Bronchial epithelial cell (primary cell): Measurements from ENCODE around the gene SELENOI. TPM values are rescaled to one million over a fixed set of nuclear protein-coding genes. Genes with fewer than 3 reads are reported as not detected.
A peak's percentile ranks its signal among the peaks of the same experiment; 100 is the strongest.

Source experiments
- DNase-seq: peaks from one replicate; pipeline ENCODE4 v3.0.0-alpha.2; 2010; ENCODE audit warnings: low read depth
- FAIRE-seq: peaks from 2 replicates; lab custom pipeline; 2011; peaks lifted over from hg19 to GRCh38; lab: Jason Lieb, UNC
- H3K27me3 ChIP-seq: 2 replicates; pipeline ENCODE4 v1.5.1; 2011; ENCODE audit warnings: low read length; ENCODE audit not compliant: control insufficient read depth, insufficient read depth
- H3K36me3 ChIP-seq: 2 replicates; pipeline ENCODE4 v1.5.1; 2011; ENCODE audit warnings: low read length; ENCODE audit not compliant: control insufficient read depth, insufficient read depth
- H3K4me3 ChIP-seq: 2 replicates; pipeline ENCODE4 v1.5.1; 2011; ENCODE audit warnings: mild to moderate bottlenecking, low read depth, low read length, control low read depth
- total RNA-seq: library from RNA; depleted of rRNA; stranded (reverse); fragments of >200 nt; gene quantifications from 2 replicates; pipeline ENCODE4 v1.2.1, GENCODE V29; 2014
- TF ChIP-seq, protein P1 (sequence below): IDR thresholded peaks from 2 replicates; pipeline ENCODE4 v1.5.1; 2011; ENCODE audit warnings: mild to moderate bottlenecking, moderate library complexity, low read length, control low read depth, inconsistent platforms; ENCODE audit not compliant: insufficient read depth, severe bottlenecking

The SELENOI gene
- total RNA-seq, 1 donor from 2014 or later = 32.6 TPM

- no peaks in the 10 kb centered on the region for H3K36me3 ChIP-seq
- TF ChIP-seq, protein P1, sequence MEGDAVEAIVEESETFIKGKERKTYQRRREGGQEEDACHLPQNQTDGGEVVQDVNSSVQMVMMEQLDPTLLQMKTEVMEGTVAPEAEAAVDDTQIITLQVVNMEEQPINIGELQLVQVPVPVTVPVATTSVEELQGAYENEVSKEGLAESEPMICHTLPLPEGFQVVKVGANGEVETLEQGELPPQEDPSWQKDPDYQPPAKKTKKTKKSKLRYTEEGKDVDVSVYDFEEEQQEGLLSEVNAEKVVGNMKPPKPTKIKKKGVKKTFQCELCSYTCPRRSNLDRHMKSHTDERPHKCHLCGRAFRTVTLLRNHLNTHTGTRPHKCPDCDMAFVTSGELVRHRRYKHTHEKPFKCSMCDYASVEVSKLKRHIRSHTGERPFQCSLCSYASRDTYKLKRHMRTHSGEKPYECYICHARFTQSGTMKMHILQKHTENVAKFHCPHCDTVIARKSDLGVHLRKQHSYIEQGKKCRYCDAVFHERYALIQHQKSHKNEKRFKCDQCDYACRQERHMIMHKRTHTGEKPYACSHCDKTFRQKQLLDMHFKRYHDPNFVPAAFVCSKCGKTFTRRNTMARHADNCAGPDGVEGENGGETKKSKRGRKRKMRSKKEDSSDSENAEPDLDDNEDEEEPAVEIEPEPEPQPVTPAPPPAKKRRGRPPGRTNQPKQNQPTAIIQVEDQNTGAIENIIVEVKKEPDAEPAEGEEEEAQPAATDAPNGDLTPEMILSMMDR = no peak
- H3K27me3 ChIP-seq = no peaks in the 10 kb centered on the region
- DNase-seq (no peak), FAIRE-seq (no peak)
- H3K4me3 ChIP-seq = no peak overlapping the region
These were observed 66.2 kb downstream of the SELENOI start for GRCh38 chr2:26412091-26412673.

- H3K27me3 ChIP-seq = no peaks in the 10 kb centered on the region
- no peak for FAIRE-seq
- TF ChIP-seq, protein P1 = no peak
- H3K36me3 ChIP-seq = no peaks in the 10 kb centered on the region
- H3K4me3 ChIP-seq = no peak overlapping the region
- DNase-seq = no peak
These were observed 68.4 kb downstream of the SELENOI start for GRCh38 chr2:26414311-26414710.

DNA sequence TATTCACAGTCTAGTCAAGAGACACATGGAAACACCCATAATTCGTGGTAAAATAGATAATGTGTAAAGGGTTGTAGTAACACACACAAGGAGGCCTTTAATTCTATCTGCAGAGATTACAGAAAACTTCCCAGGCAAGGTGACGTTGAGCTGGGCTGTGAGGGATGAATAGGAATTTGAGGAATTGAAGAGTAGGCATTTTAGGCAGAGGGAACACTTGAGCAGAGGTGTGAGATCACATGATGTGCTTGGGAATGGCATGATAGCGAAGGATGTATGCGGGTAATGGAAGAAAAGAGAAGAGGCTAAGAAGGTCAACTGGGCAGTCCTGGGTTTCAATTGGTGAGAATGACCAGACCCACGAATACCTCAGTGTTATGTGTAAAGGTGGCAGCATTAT, 76.0 kb downstream of the SELENOI start:
- DNase-seq (no peak), FAIRE-seq (no peak)
- Histone ChIP-seq H3K36me3 (no peaks in the 10 kb centered on the region), H3K4me3 (no peak overlapping the region), H3K27me3 (peaks cover 2% of the 10 kb centered on the region)
- TF ChIP-seq, protein P1 = no peak

DNA sequence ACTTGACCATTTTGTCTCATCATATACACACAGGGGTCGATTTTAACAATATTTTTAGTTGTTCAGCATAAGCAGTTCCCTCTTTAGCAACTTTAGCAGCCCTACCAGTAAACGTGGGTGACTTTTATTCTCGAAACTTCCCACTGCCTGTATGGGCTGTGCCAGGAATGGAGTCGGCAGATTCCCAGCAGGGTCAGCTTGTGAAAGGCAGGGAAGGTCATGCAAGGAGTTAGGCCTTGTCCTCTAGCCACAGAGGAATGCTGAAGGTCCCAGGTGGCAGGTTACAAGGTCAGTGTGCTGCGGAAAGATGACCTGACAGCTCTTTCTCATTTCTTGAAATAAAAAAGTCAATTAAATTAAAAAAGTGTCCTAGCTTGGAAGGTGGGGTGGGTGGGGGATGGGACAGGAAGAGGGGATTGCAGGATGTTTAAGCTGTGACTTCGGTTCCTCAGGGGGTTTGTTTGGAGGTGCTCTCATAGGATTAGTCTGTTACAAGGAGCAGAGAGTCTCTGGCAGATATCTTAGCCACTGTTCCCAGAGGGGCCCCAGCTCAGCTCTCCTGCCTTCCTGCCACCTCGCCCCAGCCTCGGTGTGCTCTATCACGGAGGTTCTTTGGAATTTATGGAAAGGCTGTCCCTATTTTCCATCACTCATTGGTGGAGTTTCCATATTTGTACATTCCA, 77.1 kb downstream of the SELENOI start:
- Histone ChIP-seq H3K4me3 (no peak overlapping the region), H3K27me3 (peaks cover 2% of the 10 kb centered on the region), H3K36me3 (no peaks in the 10 kb centered on the region)
- DNase-seq (no peak), FAIRE-seq (no peak)
- TF ChIP-seq, protein P1 = no peak

DNA sequence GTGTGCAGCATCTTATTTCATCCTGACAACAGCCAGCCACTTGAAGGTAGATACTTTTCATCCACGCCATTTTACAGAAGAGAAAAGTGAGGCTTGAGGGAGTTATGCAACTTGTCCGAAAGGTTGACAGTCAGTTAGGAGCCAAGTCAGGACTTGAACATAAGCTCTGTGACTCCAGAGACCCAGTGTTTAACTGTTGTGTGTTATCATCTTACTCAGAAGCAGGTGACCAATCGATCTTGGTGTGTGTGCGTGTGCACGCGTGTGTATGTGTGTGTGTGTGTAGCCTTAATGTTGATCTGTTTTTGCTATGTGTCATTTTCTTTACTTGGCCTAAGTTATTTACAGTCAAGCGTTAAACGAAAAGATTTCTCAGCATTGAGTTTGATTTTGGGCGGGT, 77.8 kb downstream of the SELENOI start:
- TF ChIP-seq, protein P1 = no peak
- FAIRE-seq (peak; percentile 43), DNase-seq (no peak)
- Histone ChIP-seq H3K4me3 (no peak overlapping the region), H3K36me3 (no peaks in the 10 kb centered on the region), H3K27me3 (peaks cover 2% of the 10 kb centered on the region)
